HG03521 (cell line): Measurements from ENCODE around the gene CFAP299.
"Not testable (repeated sequence)": the region's sequence is repeated elsewhere in the genome, so short reads cannot be mapped to it uniquely, and the experiment has no call there.

Experiments
- ATAC-seq: cut with Tn5 transposase; IDR thresholded peaks from one replicate; pipeline ENCODE4 v1.9.1; 2021; ENCODE audit warnings: mild to moderate bottlenecking, moderate library complexity; ENCODE audit not compliant: unreplicated experiment

The CFAP299 gene

DNA sequence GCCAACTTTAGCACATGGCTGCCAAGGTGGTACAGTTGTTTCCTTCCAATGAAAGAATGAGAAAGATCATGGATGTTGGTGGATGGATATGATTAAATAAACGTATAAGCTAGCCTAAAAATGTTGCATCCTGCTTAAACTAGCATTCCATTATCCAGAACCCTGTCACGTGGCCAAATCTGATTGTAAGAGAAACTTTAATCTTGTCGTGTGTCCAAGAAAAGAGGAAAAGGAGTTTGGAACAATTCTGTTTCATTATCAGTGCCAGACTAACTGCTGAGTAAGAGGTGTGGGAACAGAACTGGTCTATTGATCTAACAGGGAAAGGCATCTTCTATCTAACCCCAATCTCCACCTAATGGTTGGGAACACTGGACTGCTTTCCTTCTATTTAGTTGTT lies 369.8 kb downstream of the CFAP299 start:
- ATAC-seq: no peak

DNA sequence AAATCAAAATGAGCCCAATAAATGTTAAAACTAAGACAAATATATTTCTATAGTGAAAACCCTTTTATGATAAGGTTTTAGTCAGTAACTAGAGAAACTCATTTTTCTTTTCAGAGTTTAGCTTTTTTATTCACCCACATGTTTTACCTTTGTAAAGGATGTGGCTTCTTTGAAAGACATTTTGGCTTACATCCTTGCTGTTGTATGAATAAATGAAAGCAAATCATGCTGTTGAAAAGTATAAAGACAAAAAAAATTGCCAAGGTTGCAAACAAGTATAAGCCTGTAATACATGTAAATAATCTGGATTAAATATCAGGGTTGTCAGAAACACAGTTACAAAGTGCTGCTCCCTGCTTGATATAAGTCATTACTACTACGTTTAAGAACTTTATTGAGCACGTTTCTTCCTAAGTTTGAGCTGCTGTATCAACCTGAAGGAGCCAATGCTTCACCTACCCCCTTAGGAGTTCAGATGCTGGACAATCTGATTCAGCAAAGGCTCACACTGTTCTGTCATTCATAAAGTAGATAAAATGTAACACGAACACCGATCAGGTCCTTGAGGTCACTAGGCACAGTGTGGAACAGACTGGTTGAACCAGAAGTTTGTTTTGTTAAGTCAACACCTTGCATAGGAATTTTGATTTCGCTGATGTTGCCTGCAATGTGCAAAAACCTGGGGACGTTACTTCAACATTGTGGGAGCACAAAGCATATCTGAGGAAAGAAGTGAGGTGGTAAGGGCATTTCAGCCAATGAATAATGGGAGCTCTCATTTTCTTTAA lies 373.7 kb downstream of the CFAP299 start:
- ATAC-seq: no peak

GRCh38 chr4:80710748-80711451 lies 375.4 kb downstream of the CFAP299 start:
- ATAC-seq: no peak

DNA sequence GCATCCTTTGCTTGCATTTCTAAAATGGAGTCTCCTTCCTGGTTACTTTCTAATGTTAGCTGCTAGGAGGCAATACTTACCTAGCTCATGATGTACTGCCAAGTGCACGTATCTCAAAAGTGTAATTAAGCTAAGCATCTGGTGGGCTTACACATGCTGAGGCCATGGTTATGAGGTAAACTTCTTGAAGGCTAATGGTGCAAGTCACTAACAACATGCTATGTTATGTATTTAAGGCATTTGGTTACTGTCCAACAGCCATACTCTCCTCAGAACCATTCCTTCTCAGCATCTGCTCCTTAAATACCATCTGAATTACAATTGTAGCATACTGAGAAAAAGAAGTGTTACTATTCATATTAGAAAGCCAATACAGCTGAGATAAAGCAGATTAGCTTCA lies 376.4 kb downstream of the CFAP299 start:
- no peak for ATAC-seq

DNA sequence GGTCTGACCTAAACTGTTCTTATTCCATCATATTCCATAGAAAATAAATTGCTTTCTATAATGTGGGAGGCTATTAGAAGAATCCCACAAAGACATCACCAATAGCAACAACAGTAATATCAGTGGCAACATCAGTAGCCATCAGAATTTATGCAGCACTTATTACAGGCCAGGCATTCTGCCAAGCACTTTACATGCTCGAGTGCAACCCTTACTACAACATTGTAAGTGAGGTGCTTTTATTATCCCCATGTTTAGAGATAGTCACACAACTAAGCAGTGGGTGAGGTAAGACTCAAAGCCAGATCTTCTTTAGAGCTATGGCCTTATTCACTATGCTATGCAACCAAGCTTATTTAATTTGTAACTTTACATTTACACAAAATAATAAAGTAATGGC lies 377.9 kb downstream of the CFAP299 start:
- ATAC-seq: no peak

- ATAC-seq: no peak
Measured at GRCh38 chr4:80717204-80717603, 381.7 kb downstream of the CFAP299 start.

DNA sequence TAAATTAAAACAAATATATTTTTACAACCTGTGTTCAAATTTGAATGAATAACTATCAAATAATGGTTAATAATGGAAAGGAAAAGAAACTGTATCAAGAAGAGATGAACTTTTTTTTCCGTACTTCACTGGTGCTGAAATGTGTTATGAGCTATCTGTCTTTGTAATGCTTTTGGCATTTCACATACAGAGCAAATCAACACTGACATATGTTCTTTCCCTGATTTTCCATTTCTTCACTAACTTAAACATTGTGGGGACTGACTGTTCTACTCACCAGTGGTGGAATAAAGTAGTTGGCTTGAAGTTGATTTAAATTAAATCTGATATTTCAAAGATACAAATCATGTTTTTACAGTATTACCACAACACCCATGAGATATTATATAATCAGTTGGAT lies 390.9 kb downstream of the CFAP299 start:
- ATAC-seq: no peak

DNA sequence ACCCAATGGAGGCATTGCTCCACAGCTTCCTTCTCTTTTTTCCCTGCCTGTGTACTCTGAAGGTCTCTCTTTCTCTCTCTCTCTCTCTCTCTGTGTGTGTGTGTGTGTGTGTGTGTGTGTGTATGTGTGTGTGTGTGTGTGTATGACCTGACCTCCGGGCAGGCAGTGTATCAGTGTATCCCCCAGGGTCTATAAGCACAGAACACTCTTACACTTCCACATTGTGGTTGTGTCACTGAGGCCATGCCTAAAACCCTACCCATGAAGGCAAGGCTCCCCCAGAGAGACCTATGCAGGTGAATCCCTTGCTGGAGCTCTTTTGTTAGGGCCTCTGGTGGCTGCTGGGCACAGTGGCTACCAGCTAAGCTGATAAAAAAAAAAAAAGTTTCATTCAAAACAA lies 394.6 kb downstream of the CFAP299 start:
- no peak for ATAC-seq

DNA sequence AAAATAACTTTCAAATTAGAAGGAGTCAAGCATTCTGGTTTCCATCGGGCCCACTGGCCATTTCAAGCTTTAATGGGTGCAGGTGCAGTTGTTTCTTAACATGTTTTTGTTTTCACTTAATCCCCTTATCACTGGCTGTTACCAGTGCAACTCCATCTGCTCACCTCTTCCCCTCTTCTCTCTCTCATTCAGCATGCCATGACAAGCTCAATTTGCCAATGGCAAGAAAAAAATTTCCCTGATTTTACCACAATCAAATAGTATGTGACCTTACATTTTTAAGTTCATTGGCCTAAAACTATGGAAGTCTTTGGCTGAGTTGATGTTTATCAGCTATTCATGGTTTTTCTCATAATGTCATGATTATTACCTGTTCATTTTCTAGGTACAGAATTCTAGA lies 395.9 kb downstream of the CFAP299 start:
- ATAC-seq: no peak

DNA sequence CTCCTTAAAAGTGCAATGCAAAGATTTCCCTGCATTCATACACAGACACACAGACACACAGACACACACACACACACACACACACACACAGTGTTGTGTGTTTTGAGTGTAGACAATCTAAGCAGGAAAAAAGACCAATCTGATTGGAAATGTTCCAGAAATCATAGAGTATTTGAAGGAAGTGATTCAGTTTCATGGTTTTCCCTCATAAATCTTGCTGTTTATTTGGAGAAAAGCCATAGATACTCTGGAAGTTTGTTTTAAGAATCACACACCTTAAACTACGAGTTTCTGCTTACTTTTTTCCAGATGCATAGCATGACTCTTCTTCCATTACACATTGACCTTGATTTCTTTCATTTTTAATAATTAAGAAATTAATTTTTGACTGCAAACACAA lies 396.5 kb downstream of the CFAP299 start:
- ATAC-seq: no peak

GRCh38 chr4:80740375-80740774 lies 404.8 kb downstream of the CFAP299 start:
- ATAC-seq: no peak

GRCh38 chr4:80749558-80749957 lies 414.0 kb downstream of the CFAP299 start:
- not testable (repeated sequence) for ATAC-seq

GRCh38 chr4:80751200-80751599 lies 415.7 kb downstream of the CFAP299 start:
- no peak for ATAC-seq

DNA sequence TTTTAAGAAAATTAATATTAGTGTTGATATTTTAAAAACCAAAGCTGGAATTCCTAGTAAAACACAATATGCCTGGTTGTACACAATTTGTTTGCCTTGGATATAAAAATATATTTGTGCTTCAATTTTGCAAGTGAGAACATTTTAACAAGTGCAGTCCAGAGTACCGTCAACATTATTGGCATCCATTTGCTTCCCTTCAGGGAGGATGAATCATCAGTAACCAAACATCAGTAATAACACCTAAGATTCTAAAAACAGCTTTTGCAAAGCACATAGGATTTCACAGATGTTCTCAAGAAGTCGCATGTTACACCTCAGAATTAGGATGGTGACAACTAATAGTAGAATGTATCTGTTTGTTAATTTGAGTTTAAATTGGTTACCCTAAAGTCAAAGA lies 432.4 kb downstream of the CFAP299 start:
- no peak for ATAC-seq

GRCh38 chr4:80776168-80776567 lies 440.6 kb downstream of the CFAP299 start:
- no peak for ATAC-seq

GRCh38 chr4:80781431-80781830 lies 445.9 kb downstream of the CFAP299 start:
- ATAC-seq: no peak

DNA sequence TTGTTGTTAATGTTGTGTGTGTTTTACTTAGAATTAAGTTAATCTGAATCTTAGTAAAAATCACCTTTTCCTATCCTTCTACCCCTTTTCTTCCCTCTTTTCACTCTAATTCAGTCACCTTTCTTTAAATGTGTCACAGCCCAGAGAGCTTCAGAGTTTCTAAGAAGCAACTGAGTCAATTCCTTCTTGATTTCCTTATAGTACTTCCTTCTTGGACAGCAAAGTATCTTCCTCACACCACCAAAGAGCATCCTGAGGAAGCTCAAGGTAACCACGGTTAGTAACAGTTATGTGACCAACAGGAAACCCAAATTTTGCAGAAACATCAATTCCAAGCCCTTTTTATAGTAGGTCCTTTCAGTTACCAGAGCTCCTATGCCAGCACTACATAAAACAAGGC lies 451.8 kb downstream of the CFAP299 start:
- no peak for ATAC-seq

DNA sequence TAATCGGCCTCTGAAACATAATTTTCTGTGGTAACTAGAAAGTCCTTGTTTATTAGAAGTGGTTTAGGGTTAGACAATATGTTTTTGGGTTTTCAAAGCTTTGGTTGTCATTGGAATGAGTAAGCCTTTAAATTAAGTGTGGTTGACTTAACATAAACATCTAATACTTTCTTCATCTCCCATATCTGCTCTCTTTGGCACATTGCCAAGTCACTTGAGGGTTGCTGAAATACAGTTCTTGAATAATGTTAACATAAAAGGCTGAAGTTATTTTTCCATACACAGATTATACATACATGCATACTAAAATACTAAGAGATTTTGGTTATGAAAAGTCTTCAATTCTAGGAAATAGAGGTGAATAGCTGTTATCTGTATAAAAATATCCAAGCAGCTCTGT lies 453.3 kb downstream of the CFAP299 start:
- no peak for ATAC-seq

DNA sequence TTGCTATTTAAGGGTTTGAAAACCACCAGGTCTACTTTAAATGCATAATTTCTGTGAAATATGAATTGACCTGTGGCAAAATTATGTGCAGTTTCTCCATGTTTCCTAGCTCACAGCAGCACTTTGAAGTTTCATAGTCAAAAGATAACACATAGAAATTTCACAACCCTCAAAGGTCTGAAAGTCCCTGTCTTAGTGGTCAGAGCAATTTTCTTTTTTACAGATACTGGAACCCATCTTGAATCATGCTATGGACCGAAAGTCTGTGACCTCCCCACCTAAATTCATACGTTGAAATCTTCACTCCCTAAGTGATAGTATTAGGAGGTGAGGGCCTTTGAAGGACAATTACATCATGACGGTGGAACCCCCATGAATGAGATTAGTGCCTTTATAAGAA lies 454.6 kb downstream of the CFAP299 start:
- ATAC-seq: no peak

GRCh38 chr4:80793660-80794059 lies 458.1 kb downstream of the CFAP299 start:
- ATAC-seq: not testable (repeated sequence)

DNA sequence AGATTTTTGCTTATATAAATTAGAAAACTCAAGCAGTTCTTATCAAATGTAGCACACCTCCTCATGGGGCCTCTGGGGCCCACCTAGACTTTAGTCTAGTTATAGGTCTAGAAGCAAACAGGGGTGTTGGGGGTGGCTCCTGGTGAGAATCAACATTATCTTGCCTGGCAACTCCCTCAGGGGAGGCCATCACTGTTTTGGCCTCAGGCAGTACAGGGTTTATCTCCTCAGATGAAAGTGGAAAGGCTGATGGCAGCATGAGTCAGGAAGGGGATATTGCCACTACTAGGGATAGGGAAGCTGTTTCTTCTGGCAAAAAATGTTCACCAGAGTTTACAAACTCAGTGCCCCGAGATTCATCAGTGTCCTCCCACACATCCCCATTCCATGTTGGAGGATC lies 462.6 kb downstream of the CFAP299 start:
- ATAC-seq: no peak

DNA sequence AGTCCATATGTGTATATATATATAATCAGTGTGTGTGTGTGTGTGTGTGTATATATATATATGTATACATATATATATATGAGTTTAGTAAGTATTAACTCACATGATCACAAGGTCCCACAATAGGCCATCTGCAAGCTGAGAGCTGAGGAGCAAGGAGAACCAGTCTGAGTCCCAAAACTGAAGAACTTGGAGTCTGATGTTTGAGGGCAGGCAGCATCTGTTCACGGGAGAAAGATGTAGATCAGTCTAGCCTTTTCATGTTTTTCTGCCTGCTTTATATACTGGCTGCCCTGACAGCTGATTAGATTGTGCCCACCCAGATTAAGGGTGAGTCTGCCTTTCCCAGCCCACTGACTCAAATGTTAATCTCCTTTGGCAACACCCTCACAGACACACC lies 465.2 kb downstream of the CFAP299 start:
- ATAC-seq: not testable (repeated sequence)
